Heart right ventricle (tissue), 16 donors: ENCODE data around the gene CHRNA1. TPM values are rescaled to one million over a fixed set of nuclear protein-coding genes. Genes with fewer than 3 reads are reported as not detected.

Experiments
- ATAC-seq, 8 donors: fragments of 200-7000 bp; cut with Tn5 transposase; one replicate each; pipeline ENCODE4 v1.9.1; 2020; ENCODE audit warnings: mild to moderate bottlenecking in 8 of 8, moderate library complexity in 8 of 8, moderate number of reproducible peaks in 1 of 8
- DNase-seq, 2 donors: peaks; one replicate each; pipeline ENCODE4 v3.0.0-alpha.2; 2020
- H3K27ac ChIP-seq, 10 donors: fragments of 200-600 bp; sonication (generic) in 2 of 10; one replicate each; pipeline versions ENCODE4 v1.5.0 to v1.8.0; 2020 to 2022; ENCODE audit warnings: mild to moderate bottlenecking in 3 of 10
- H3K27me3 ChIP-seq, 7 donors: fragments of 200-600 bp; one replicate each; pipeline ENCODE4 v1.8.0; 2021 to 2022; ENCODE audit warnings: mild to moderate bottlenecking in 2 of 7
- H3K36me3 ChIP-seq, 9 donors: fragments of 200-600 bp; sonication (generic) in 1 of 9; one replicate each; pipeline versions ENCODE4 v1.5.0 to v1.8.0; 2020 to 2022; ENCODE audit warnings: mild to moderate bottlenecking in 2 of 9
- H3K4me1 ChIP-seq, 9 donors: fragments of 200-600 bp; sonication (generic) in 1 of 9; one replicate each; pipeline versions ENCODE4 v1.5.0 to v1.8.0; 2020 to 2022; ENCODE audit warnings: mild to moderate bottlenecking in 4 of 9
- H3K4me3 ChIP-seq, 10 donors: fragments of 200-600 bp; sonication (generic) in 2 of 10; one replicate each; pipeline versions ENCODE4 v1.5.0 to v1.8.0; 2020 to 2022; ENCODE audit warnings: mild to moderate bottlenecking in 7 of 10, moderate library complexity in 2 of 10
- H3K9me3 ChIP-seq, 11 donors: fragments of 200-600 bp in 10 of 11; sonication (generic) in 2 of 11; one replicate each; pipeline versions ENCODE4 v1.5.0 to v1.8.0; 2013 to 2022; ENCODE audit warnings: mild to moderate bottlenecking in 2 of 11, control low read depth in 1 of 11, moderate library complexity in 1 of 11
- CTCF ChIP-seq, 9 donors: fragments of 200-600 bp; sonication (generic) in 2 of 9; IDR thresholded peaks; one replicate each; pipeline versions ENCODE4 v1.5.0 to v1.8.0; 2021 to 2022; ENCODE audit warnings: antibody characterized with exemption in 9 of 9, mild to moderate bottlenecking in 5 of 9, moderate library complexity in 1 of 9
- WGBS, 2 donors: extraction: QIAGEN DNeasy Blood & Tissue Kit; methylation state at CpG; one replicate each; pipeline ENCODE4 v1.1.7; 2013; ENCODE audit warnings: inconsistent platforms in 1 of 2; 5-methylcytosine and 5-hydroxymethylcytosine counted together
- intact Hi-C, 10 donors: fragments of 100-400 bp; cut with DNase I; formaldehyde crosslinking; loops; one replicate each; pipeline versions ENCODE4 v1.11.1 to v1.14.2; 2022
- polyA plus RNA-seq, 2 donors: library from polyadenylated mRNA; stranded (reverse); fragments of 200-250 nt; gene quantifications; one replicate each; pipeline ENCODE4 v1.2.3, GENCODE V29; 2013
- total RNA-seq, 10 donors: library from RNA; stranded (reverse); fragmentation: NEBNext Ultra II Directional in 3 of 10; extraction: Animal tissue kit (Norgen Biotek cat#: 25700) in 3 of 10; gene quantifications; one replicate each; pipeline versions ENCODE4 v1.2.1 to v1.2.4, GENCODE V29; 2021 to 2023
- donor health status: Arrhythmogenic right ventricular cardiomyopathy.
- donor health status: ischemic (EF 13 %, LVEDD 7.1; RV severe dilation, severe dysfunction).
- donor health status: healthy with polysubstance abuse.
- donor health status: DM: no; HTN: yes; CAD: no.
- donor health status: DM: no; HTN: no; CAD: no.
- donor health status: ischemic (EF 25% LVEDD 6.9; RV normal size, moderate dysfunction).
- donor health status: ischemic (EF 25% LVEDD 5.7; RV mildly dilated, moderate dysfunction).
- donor health status: healthy.
- donor health status: DM: yes; HTN: yes; CAD: no.
- donor health status: Ischemic cardiomyopathy.
- donor health status: ischemic (EF 35%, LVEDD 5.7; RV mildly dilated, moderate dysfunction).
- donor health status: nonischemic (EF 11% LVEDD 7.7; RV severe dilation, severe dysfunction).
- donor health status: DM: yes; HTN: yes; CAD: no.
- donor health status: PGD.
- donor health status: ischemic (EF 29% LVEDD 5.4; RV normal size, mild dysfunction).
- donor health status: nonischemic (EF 23%, LVEDD 6.1; RV moderate dilation, normal function).

The CHRNA1 gene
- total and polyA plus RNA-seq, 12 donors, result 0.07 to 1.3 (median 0.50) TPM; not detected in 5

- no peaks in the 10 kb centered on the region for H3K36me3 ChIP-seq
- no peak for ATAC-seq
- intact Hi-C loops, result loop anchor here in 1 of 10 donors (10.0 kb wide), 1 partner anchor 105 kb away; no protein-coding TSS in a partner anchor
- H3K4me1 ChIP-seq, result peaks cover 0 to 26% (median 0%) of the 10 kb centered on the region in 9 donors
- no peak for TF ChIP-seq CTCF (IDR thresholded peaks at IDR 0.05)
- WGBS, 2 donors, result 78 to 89% methylated on average over 5 of the region's 5 CpGs
- no peaks in the 10 kb centered on the region for H3K9me3 ChIP-seq
- no peak for DNase-seq
- H3K27ac ChIP-seq, result peak overlapping the region in 4 of 10 donors; percentile 44 to 76 (median 66)
- H3K4me3 ChIP-seq, result no peak overlapping the region
- no peaks in the 10 kb centered on the region for H3K27me3 ChIP-seq
Observed at GRCh38 chr2:174779361-174779928, 15.2 kb upstream of the CHRNA1 start.

GRCh38 chr2:174778085-174778981 is 14.1 kb upstream of the CHRNA1 start:
- WGBS, 2 donors, result 63 to 72% methylated on average over 13 of the region's 13 CpGs
- Histone ChIP-seq H3K27ac (peak overlapping the region in 7 of 10 donors; percentile 27 to 76 (median 35)), H3K4me3 (no peak overlapping the region), H3K4me1 (peaks cover 0 to 26% (median 0%) of the 10 kb centered on the region in 9 donors), H3K27me3 (no peaks in the 10 kb centered on the region), H3K36me3 (no peaks in the 10 kb centered on the region), H3K9me3 (no peaks in the 10 kb centered on the region)
- DNase-seq, result peak; percentile 52 to 53
- peak; percentile 71 to 89 (median 84) for ATAC-seq
- no peak for TF ChIP-seq CTCF (IDR thresholded peaks at IDR 0.05)
- intact Hi-C loops, result loop anchor here in 1 of 10 donors (10.0 kb wide), 1 partner anchor 106 kb away; no protein-coding TSS in a partner anchor

- peak overlapping the region in 5 of 10 donors; percentile 24 to 76 (median 32) for H3K27ac ChIP-seq
- no peaks in the 10 kb centered on the region for H3K27me3 ChIP-seq
- DNase-seq, result no peak
- H3K4me1 ChIP-seq, result peaks cover 0 to 31% (median 2%) of the 10 kb centered on the region in 9 donors
- H3K4me3 ChIP-seq, result no peak overlapping the region
- WGBS, 2 donors, result 74% methylated on average over 5 of the region's 5 CpGs
- no peaks in the 10 kb centered on the region for H3K9me3 ChIP-seq
- no peak for TF ChIP-seq CTCF (IDR thresholded peaks at IDR 0.05)
- intact Hi-C loops, result loop anchor here in 1 of 10 donors (10.0 kb wide), 1 partner anchor 107 kb away; no protein-coding TSS in a partner anchor
- H3K36me3 ChIP-seq, result no peaks in the 10 kb centered on the region
- ATAC-seq, result no peak
Observed at GRCh38 chr2:174777347-174778084, 13.2 kb upstream of the CHRNA1 start.

- no peak overlapping the region for H3K27ac ChIP-seq
- no peak overlapping the region for H3K4me3 ChIP-seq
- no peak for TF ChIP-seq CTCF (IDR thresholded peaks at IDR 0.05)
- H3K36me3 ChIP-seq, result no peaks in the 10 kb centered on the region
- 78 to 85% methylated on average over 3 of the region's 3 CpGs for WGBS, 2 donors
- ATAC-seq (no peak), DNase-seq (no peak)
- intact Hi-C loops, result loop anchor here in 1 of 10 donors (10.0 kb wide), 1 partner anchor 108 kb away; no protein-coding TSS in a partner anchor
- peaks cover 0 to 40% (median 9%) of the 10 kb centered on the region in 9 donors for H3K4me1 ChIP-seq
- H3K27me3 ChIP-seq, result no peaks in the 10 kb centered on the region
- no peaks in the 10 kb centered on the region for H3K9me3 ChIP-seq
Observed at GRCh38 chr2:174776675-174777074, 12.4 kb upstream of the CHRNA1 start.
